ENCODE results near the gene XYLT2. TPM values are rescaled to one million over a fixed set of nuclear protein-coding genes. Genes with fewer than 3 reads are reported as not detected.
"Not testable (repeated sequence)": the region's sequence is repeated elsewhere in the genome, so short reads cannot be mapped to it uniquely, and the experiment has no call there.

Gene XYLT2
- total and polyA plus RNA-seq, 10 of the 15 experiments (the other 5 are each of a cell fraction or from before 2014, with no cell fraction given): 0.82 to 20.6 (median 13.0) TPM

DNA sequence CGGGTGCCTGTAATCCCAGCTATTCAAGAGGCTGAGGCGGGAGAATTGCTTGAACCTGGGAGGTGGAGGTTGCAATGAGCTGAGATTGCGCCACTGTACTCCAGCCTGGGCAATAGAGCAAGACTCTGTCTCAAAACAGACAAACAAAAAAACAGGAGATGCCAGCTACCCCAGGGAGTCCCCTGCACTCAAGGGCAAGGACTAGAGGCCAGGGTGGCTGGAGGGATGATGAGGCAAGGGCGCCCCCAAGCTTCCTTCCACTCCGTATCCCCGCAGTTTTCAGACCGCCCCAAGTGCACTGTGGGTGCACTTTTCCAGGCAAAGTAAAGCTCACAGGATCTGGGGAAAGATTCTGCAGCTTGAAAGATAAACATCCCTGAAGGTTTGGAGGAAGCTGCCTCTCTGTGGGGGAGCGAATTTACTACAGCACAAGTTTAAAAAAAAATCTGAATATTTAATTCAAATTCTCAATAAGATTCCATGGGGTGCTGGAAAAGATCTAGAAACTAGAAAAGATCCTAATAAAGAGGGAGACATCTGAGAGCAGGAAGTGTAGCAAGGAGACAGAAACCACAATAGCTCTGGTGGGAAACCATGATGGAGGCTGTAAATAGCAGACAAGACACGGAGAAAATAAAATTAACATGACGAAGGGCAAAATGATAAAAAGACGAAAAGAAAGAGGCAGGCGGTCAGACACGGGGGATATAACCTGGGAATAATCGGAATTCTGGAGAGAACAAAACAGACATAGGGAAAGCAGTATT, 12.5 kb upstream of the XYLT2 start:
- CTCF ChIA-PET: interaction anchor here (0.7 to 8.0 kb wide), 21 partner anchors 8 to 239 kb away, joined by 3 to 72 read pairs (median 5); partner anchors contain the start of genes COL1A1, SGCA, TMEM92 and XYLT2
- peak; percentile 74 for FAIRE-seq

More for the DNA sequence above, 12.5 kb upstream of the XYLT2 start:
- DNase-seq (ENCODE audit: low read depth, low spot score); H3K27ac ChIP-seq (ENCODE audit: control insufficient read depth, insufficient read depth); in situ Hi-C loops (cut with MboI); H2AFZ ChIP-seq (ENCODE audit: control insufficient read depth, low read depth, low read length); H3K9me3 ChIP-seq (replicated peaks; ENCODE audit: control insufficient read depth, insufficient read depth, low read length); H3K4me2 ChIP-seq (ENCODE audit: control insufficient read depth, insufficient read depth); intact Hi-C loops (cut with micrococcal nuclease; ENCODE audit: unreplicated experiment); H3K27me3 ChIP-seq (replicated peaks in 1 of 2; ENCODE audit: control insufficient read depth in 2 of 2, insufficient read depth in 2 of 2, low read length in 1 of 2); H3K36me3 ChIP-seq (ENCODE audit: control insufficient read depth in 2 of 2, insufficient read depth in 2 of 2, low read length in 1 of 2); BruUV-seq (replicated peaks); H4K20me1 ChIP-seq (ENCODE audit: control insufficient read depth, insufficient read depth); H3K4me3 ChIP-seq; H3K4me1 ChIP-seq (ENCODE audit: control insufficient read depth, insufficient read depth, low read length); H3K79me2 ChIP-seq (ENCODE audit: control insufficient read depth, insufficient read depth, low read length); H3K9ac ChIP-seq (ENCODE audit: control insufficient read depth, insufficient read depth, low read length): not testable (repeated sequence)
- ChIA-PET SMC1A (ENCODE audit: uncharacterized antibody, unreplicated experiment) (interaction anchor here (0.5 to 2.8 kb wide), 11 partner anchors 8 to 164 kb away, joined by 3 to 15 read pairs (median 3); partner anchors contain the start of gene TMEM92), RAD21 (ENCODE audit: unreplicated experiment) (interaction anchor here (0.9 to 3.8 kb wide), 14 partner anchors 16 to 164 kb away, joined by 3 to 17 read pairs (median 4); partner anchors contain the start of genes COL1A1 and TMEM92), POLR2A (interaction anchor here (0.6 kb wide), 2 partner anchors 35 to 153 kb away, joined by 3 to 7 read pairs; no protein-coding TSS in a partner anchor)
- TF ChIP-seq, protein P1, sequence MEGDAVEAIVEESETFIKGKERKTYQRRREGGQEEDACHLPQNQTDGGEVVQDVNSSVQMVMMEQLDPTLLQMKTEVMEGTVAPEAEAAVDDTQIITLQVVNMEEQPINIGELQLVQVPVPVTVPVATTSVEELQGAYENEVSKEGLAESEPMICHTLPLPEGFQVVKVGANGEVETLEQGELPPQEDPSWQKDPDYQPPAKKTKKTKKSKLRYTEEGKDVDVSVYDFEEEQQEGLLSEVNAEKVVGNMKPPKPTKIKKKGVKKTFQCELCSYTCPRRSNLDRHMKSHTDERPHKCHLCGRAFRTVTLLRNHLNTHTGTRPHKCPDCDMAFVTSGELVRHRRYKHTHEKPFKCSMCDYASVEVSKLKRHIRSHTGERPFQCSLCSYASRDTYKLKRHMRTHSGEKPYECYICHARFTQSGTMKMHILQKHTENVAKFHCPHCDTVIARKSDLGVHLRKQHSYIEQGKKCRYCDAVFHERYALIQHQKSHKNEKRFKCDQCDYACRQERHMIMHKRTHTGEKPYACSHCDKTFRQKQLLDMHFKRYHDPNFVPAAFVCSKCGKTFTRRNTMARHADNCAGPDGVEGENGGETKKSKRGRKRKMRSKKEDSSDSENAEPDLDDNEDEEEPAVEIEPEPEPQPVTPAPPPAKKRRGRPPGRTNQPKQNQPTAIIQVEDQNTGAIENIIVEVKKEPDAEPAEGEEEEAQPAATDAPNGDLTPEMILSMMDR (IDR thresholded peaks at IDR 0.05 in 2 of 3, conservative IDR thresholded peaks at IDR 0.05 in 1 of 3; ENCODE audit: control insufficient read depth in 2 of 3, extremely low read depth in 1 of 3, insufficient read depth in 1 of 3, low read depth in 3 of 3, low read length in 3 of 3): peak; percentile 2 to 44 (median 3); a peak in 2 of 6 replicates
- ATAC-seq: peak; percentile 51
- 39% methylated on average over 14 of the region's 14 CpGs for WGBS (ENCODE audit: insufficient coverage, insufficient replicate concordance, low lambda C conversion rate, missing lambda C conversion rate)

All from GM12878 (cell line).